ENCODE results near the gene OR6K3.
"Not testable (repeated sequence)": the region's sequence is repeated elsewhere in the genome, so short reads cannot be mapped to it uniquely, and the experiment has no call there.

The OR6K3 gene

GRCh38 chr1:158706096-158706495 lies 14.4 kb downstream of the OR6K3 start:
- H3K36me3 ChIP-seq (ENCODE audit: insufficient read depth, low read length): no peaks in the 10 kb centered on the region

GRCh38 chr1:158700552-158700951 lies 20.0 kb downstream of the OR6K3 start, which contains the start of gene OR6K2:
OR6K2 (minus strand) TSS chr1:158700652; CDS start chr1:158700652, 0 bp downstream.
- H3K9me3 ChIP-seq (ENCODE audit: low read length): no peaks in the 10 kb centered on the region
- no peaks in the 10 kb centered on the region for H3K27me3 ChIP-seq (ENCODE audit: insufficient read depth, low read length)
- H2AFZ ChIP-seq (ENCODE audit: low read depth, low read length): no peak within 1 kb of the TSS
- H3K4me3 ChIP-seq (ENCODE audit: low read length): no peak within 1 kb of the TSS
- H3K4me1 ChIP-seq (ENCODE audit: insufficient read depth, low read length): no peaks in the 10 kb centered on the region
- no peaks in the 10 kb centered on the region for H3K36me3 ChIP-seq (ENCODE audit: insufficient read depth, low read length)

More at GRCh38 chr1:158706096-158706495, 14.4 kb downstream of the OR6K3 start:
- Histone ChIP-seq H3K27me3 (ENCODE audit: insufficient read depth, low read length) (no peaks in the 10 kb centered on the region), H2AFZ (ENCODE audit: low read depth, low read length) (no peak overlapping the region), H3K4me3 (ENCODE audit: low read length) (no peak overlapping the region), H3K9me3 (ENCODE audit: low read length) (no peaks in the 10 kb centered on the region), H3K4me1 (ENCODE audit: insufficient read depth, low read length) (no peaks in the 10 kb centered on the region)

- no peak overlapping the region for H3K4me3 ChIP-seq (ENCODE audit: low read length)
- no peak overlapping the region for H2AFZ ChIP-seq (ENCODE audit: low read depth, low read length)
- no peaks in the 10 kb centered on the region for H3K36me3 ChIP-seq (ENCODE audit: insufficient read depth, low read length)
- no peaks in the 10 kb centered on the region for H3K27me3 ChIP-seq (ENCODE audit: insufficient read depth, low read length)
- no peaks in the 10 kb centered on the region for H3K4me1 ChIP-seq (ENCODE audit: insufficient read depth, low read length)
- no peaks in the 10 kb centered on the region for H3K9me3 ChIP-seq (ENCODE audit: low read length)
These were observed 25.9 kb downstream of the OR6K3 start for GRCh38 chr1:158694596-158694995.

GRCh38 chr1:158692356-158692755 lies 28.2 kb downstream of the OR6K3 start:
- no peaks in the 10 kb centered on the region for H3K4me1 ChIP-seq (ENCODE audit: insufficient read depth, low read length)
- no peaks in the 10 kb centered on the region for H3K27me3 ChIP-seq (ENCODE audit: insufficient read depth, low read length)
- no peak overlapping the region for H2AFZ ChIP-seq (ENCODE audit: low read depth, low read length)
- no peaks in the 10 kb centered on the region for H3K36me3 ChIP-seq (ENCODE audit: insufficient read depth, low read length)
- H3K9me3 ChIP-seq (ENCODE audit: low read length): no peaks in the 10 kb centered on the region
- no peak overlapping the region for H3K4me3 ChIP-seq (ENCODE audit: low read length)

GRCh38 chr1:158691907-158692306 lies 28.6 kb downstream of the OR6K3 start:
- Histone ChIP-seq H3K9me3 (ENCODE audit: low read length) (no peaks in the 10 kb centered on the region), H3K4me3 (ENCODE audit: low read length) (no peak overlapping the region), H3K27me3 (ENCODE audit: insufficient read depth, low read length) (no peaks in the 10 kb centered on the region), H2AFZ (ENCODE audit: low read depth, low read length) (no peak overlapping the region), H3K4me1 (ENCODE audit: insufficient read depth, low read length) (no peaks in the 10 kb centered on the region), H3K36me3 (ENCODE audit: insufficient read depth, low read length) (no peaks in the 10 kb centered on the region)

GRCh38 chr1:158691149-158691548 lies 29.4 kb downstream of the OR6K3 start:
- H2AFZ ChIP-seq (ENCODE audit: low read depth, low read length); H3K27me3 ChIP-seq (ENCODE audit: insufficient read depth, low read length); H3K9me3 ChIP-seq (ENCODE audit: low read length); H3K36me3 ChIP-seq (ENCODE audit: insufficient read depth, low read length); H3K4me3 ChIP-seq (ENCODE audit: low read length); H3K4me1 ChIP-seq (ENCODE audit: insufficient read depth, low read length): not testable (repeated sequence)

GRCh38 chr1:158689875-158690274 lies 30.6 kb downstream of the OR6K3 start:
- Histone ChIP-seq H3K4me1 (ENCODE audit: insufficient read depth, low read length) (no peaks in the 10 kb centered on the region), H3K36me3 (ENCODE audit: insufficient read depth, low read length) (no peaks in the 10 kb centered on the region), H2AFZ (ENCODE audit: low read depth, low read length) (no peak overlapping the region), H3K27me3 (ENCODE audit: insufficient read depth, low read length) (peaks cover 4% of the 10 kb centered on the region), H3K4me3 (ENCODE audit: low read length) (no peak overlapping the region), H3K9me3 (ENCODE audit: low read length) (no peaks in the 10 kb centered on the region)

- no peaks in the 10 kb centered on the region for H3K4me1 ChIP-seq (ENCODE audit: insufficient read depth, low read length)
- no peaks in the 10 kb centered on the region for H3K36me3 ChIP-seq (ENCODE audit: insufficient read depth, low read length)
- no peaks in the 10 kb centered on the region for H3K9me3 ChIP-seq (ENCODE audit: low read length)
These were observed 31.4 kb downstream of the OR6K3 start for GRCh38 chr1:158689110-158689509.

GRCh38 chr1:158688343-158688742 lies 32.2 kb downstream of the OR6K3 start:
- H3K36me3 ChIP-seq (ENCODE audit: insufficient read depth, low read length); H2AFZ ChIP-seq (ENCODE audit: low read depth, low read length); H3K4me3 ChIP-seq (ENCODE audit: low read length); H3K27me3 ChIP-seq (ENCODE audit: insufficient read depth, low read length); H3K4me1 ChIP-seq (ENCODE audit: insufficient read depth, low read length); H3K9me3 ChIP-seq (ENCODE audit: low read length): not testable (repeated sequence)

More at GRCh38 chr1:158689110-158689509, 31.4 kb downstream of the OR6K3 start:
- peaks cover 4% of the 10 kb centered on the region for H3K27me3 ChIP-seq (ENCODE audit: insufficient read depth, low read length)
- H2AFZ ChIP-seq (ENCODE audit: low read depth, low read length): no peak overlapping the region
- H3K4me3 ChIP-seq (ENCODE audit: low read length): no peak overlapping the region

- H3K36me3 ChIP-seq (ENCODE audit: insufficient read depth, low read length): no peaks in the 10 kb centered on the region
- H3K9me3 ChIP-seq (ENCODE audit: low read length): no peaks in the 10 kb centered on the region
- H3K4me1 ChIP-seq (ENCODE audit: insufficient read depth, low read length): no peaks in the 10 kb centered on the region
- peaks cover 4% of the 10 kb centered on the region for H3K27me3 ChIP-seq (ENCODE audit: insufficient read depth, low read length)
- H3K4me3 ChIP-seq (ENCODE audit: low read length): no peak overlapping the region
- H2AFZ ChIP-seq (ENCODE audit: low read depth, low read length): no peak overlapping the region
These were observed 33.5 kb downstream of the OR6K3 start for GRCh38 chr1:158687037-158687436.

GRCh38 chr1:158686111-158687009 lies 34.2 kb downstream of the OR6K3 start, which contains the start of gene SPTA1:
SPTA1 (minus strand) TSS chr1:158686715; CDS start chr1:158686517, 198 bp downstream.
- no peaks in the 10 kb centered on the region for H3K4me1 ChIP-seq (ENCODE audit: insufficient read depth, low read length)
- H3K36me3 ChIP-seq (ENCODE audit: insufficient read depth, low read length): no peaks in the 10 kb centered on the region
- peaks cover 5% of the 10 kb centered on the region for H3K27me3 ChIP-seq (ENCODE audit: insufficient read depth, low read length)
- H3K9me3 ChIP-seq (ENCODE audit: low read length): no peaks in the 10 kb centered on the region
- H3K4me3 ChIP-seq (ENCODE audit: low read length): no peak within 1 kb of the TSS
- no peak within 1 kb of the TSS for H2AFZ ChIP-seq (ENCODE audit: low read depth, low read length)

GRCh38 chr1:158685085-158685484 lies 35.4 kb downstream of the OR6K3 start:
- no peak overlapping the region for H2AFZ ChIP-seq (ENCODE audit: low read depth, low read length)
- H3K4me1 ChIP-seq (ENCODE audit: insufficient read depth, low read length): no peaks in the 10 kb centered on the region
- no peaks in the 10 kb centered on the region for H3K36me3 ChIP-seq (ENCODE audit: insufficient read depth, low read length)
- H3K4me3 ChIP-seq (ENCODE audit: low read length): no peak overlapping the region
- peaks cover 6% of the 10 kb centered on the region for H3K27me3 ChIP-seq (ENCODE audit: insufficient read depth, low read length)
- H3K9me3 ChIP-seq (ENCODE audit: low read length): no peaks in the 10 kb centered on the region

- H3K9me3 ChIP-seq (ENCODE audit: low read length): no peaks in the 10 kb centered on the region
- no peaks in the 10 kb centered on the region for H3K36me3 ChIP-seq (ENCODE audit: insufficient read depth, low read length)
These were observed 38.9 kb downstream of the OR6K3 start for GRCh38 chr1:158681606-158682005.

More at GRCh38 chr1:158681606-158682005, 38.9 kb downstream of the OR6K3 start:
- Histone ChIP-seq H2AFZ (ENCODE audit: low read depth, low read length) (no peak overlapping the region), H3K27me3 (ENCODE audit: insufficient read depth, low read length) (peaks cover 6% of the 10 kb centered on the region), H3K4me1 (ENCODE audit: insufficient read depth, low read length) (no peaks in the 10 kb centered on the region), H3K4me3 (ENCODE audit: low read length) (no peak overlapping the region)

Data from neuron (in vitro differentiated cells).